K562 (cell line): Measurements from ENCODE around the gene GPR108. TPM values are rescaled to one million over a fixed set of nuclear protein-coding genes. Genes with fewer than 3 reads are reported as not detected.
A peak's percentile ranks its signal among the peaks of the same experiment; 100 is the strongest.

Source experiments
- EP400 ChIP-seq: fragments of 450-650 bp; IDR thresholded peaks from 2 replicates; pipeline ENCODE4 v1.6.1; 2017; ENCODE audit warnings: antibody characterized with exemption, mild to moderate bottlenecking, moderate library complexity
- NFIC ChIP-seq: fragments of 450-650 bp; IDR thresholded peaks from 2 replicates; pipeline ENCODE4 v1.6.1; 2017; ENCODE audit warnings: mild to moderate bottlenecking, inconsistent platforms
- SOX6 ChIP-seq: fragments of 450-650 bp; IDR thresholded peaks from 2 replicates; pipeline ENCODE4 v1.6.1; 2014; ENCODE audit warnings: mild to moderate bottlenecking
- ZNF699 ChIP-seq: fragments of 250-450 bp; sonication (Bioruptor Pico); IDR thresholded peaks from 2 replicates; pipeline ENCODE4 v1.8.0; 2021; ENCODE audit warnings: mild to moderate bottlenecking, moderate library complexity; ENCODE audit not compliant: insufficient replicate concordance
- ZNF75A ChIP-seq: fragments of 450-650 bp; formaldehyde crosslinking; IDR thresholded peaks from 2 replicates; pipeline ENCODE4 v1.4.0; 2020; ENCODE audit warnings: mild to moderate bottlenecking
- polyA plus RNA-seq, 8 experiments: library from polyadenylated mRNA; depleted of rRNA in 4 of 8; stranded (reverse) in 5 of 8; unstranded in 3 of 8; fragments of >200 nt; fragmentation: Nextera tagmentation in 2 of 8; fragmentation: Illumina TruSeq in 1 of 8; extraction: Ambion mirVana in 2 of 8; extraction: Trizol in 1 of 8; gene quantifications; 2 replicates each; pipeline versions ENCODE4 v1.2.1 to v1.2.3, GENCODE V29; 2011 to 2014; ENCODE audit warnings: inconsistent platforms in 1 of 8, missing spikeins in 1 of 8
- total RNA-seq, 7 experiments: library from RNA; depleted of rRNA in 6 of 7; stranded (reverse); fragments of >200 nt in 6 of 7; fragmentation: Illumina TruSeq in 2 of 7; extraction: Trizol in 2 of 7; gene quantifications; 2 replicates each; pipeline versions ENCODE4 v1.2.1 to v1.2.3, GENCODE V29; 2011 to 2021; ENCODE audit warnings: low replicate concordance in 1 of 7
- TF ChIP-seq, protein P1 (sequence below): fragments of 450-650 bp; formaldehyde crosslinking; IDR thresholded peaks from 2 replicates; pipeline ENCODE4 v1.4.0; 2020; ENCODE audit warnings: mild to moderate bottlenecking, mixed read lengths
- TF ChIP-seq, protein P2 (sequence below): fragments of 250-450 bp; sonication (Bioruptor Pico); IDR thresholded peaks from 2 replicates; pipeline ENCODE4 v1.5.0; 2021
- TF ChIP-seq, protein P3 (sequence below): fragments of 450-650 bp; formaldehyde crosslinking; IDR thresholded peaks from 2 replicates; pipeline ENCODE4 v1.4.0; 2020; ENCODE audit warnings: mild to moderate bottlenecking, moderate library complexity

The GPR108 gene
- total and polyA plus RNA-seq, 9 of the 15 experiments (the other 6 are each of a cell fraction or from before 2014, with no cell fraction given): 2.4 to 33.2 (median 24.4) TPM

DNA sequence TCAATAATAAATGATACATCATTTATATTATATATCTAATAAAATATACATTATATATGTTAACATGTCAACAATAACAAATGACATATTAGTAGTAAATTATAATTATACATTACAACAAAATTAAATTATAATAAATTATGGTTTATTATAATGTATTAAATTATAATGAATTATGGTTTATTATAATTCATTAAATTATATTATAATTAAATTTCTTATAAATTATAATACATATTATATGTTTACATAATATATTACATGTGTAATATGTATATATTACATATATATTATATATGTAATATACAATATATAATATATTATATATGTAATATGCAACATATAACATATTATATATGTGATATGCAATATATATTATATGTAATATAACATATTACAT lies 37.4 kb downstream of the GPR108 start (continued):
- TF ChIP-seq, protein P1, sequence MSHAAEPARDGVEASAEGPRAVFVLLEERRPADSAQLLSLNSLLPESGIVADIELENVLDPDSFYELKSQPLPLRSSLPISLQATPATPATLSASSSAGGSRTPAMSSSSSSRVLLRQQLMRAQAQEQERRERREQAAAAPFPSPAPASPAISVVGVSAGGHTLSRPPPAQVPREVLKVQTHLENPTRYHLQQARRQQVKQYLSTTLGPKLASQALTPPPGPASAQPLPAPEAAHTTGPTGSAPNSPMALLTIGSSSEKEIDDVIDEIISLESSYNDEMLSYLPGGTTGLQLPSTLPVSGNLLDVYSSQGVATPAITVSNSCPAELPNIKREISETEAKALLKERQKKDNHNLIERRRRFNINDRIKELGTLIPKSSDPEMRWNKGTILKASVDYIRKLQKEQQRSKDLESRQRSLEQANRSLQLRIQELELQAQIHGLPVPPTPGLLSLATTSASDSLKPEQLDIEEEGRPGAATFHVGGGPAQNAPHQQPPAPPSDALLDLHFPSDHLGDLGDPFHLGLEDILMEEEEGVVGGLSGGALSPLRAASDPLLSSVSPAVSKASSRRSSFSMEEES (CRISPR knock-in tag): no peak
- TF ChIP-seq ZNF699 (CRISPR knock-in tag): no peak
- TF ChIP-seq NFIC: no peak
- TF ChIP-seq EP400: peak; percentile 19; the same call in 1 of the 2 replicates
- TF ChIP-seq, protein P2, sequence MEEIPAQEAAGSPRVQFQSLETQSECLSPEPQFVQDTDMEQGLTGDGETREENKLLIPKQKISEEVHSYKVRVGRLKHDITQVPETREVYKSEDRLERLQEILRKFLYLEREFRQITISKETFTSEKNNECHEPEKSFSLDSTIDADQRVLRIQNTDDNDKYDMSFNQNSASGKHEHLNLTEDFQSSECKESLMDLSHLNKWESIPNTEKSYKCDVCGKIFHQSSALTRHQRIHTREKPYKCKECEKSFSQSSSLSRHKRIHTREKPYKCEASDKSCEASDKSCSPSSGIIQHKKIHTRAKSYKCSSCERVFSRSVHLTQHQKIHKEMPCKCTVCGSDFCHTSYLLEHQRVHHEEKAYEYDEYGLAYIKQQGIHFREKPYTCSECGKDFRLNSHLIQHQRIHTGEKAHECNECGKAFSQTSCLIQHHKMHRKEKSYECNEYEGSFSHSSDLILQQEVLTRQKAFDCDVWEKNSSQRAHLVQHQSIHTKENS (CRISPR knock-in tag): no peak
- TF ChIP-seq ZNF75A (CRISPR knock-in tag): no peak
- TF ChIP-seq SOX6: no peak
- TF ChIP-seq, protein P3, sequence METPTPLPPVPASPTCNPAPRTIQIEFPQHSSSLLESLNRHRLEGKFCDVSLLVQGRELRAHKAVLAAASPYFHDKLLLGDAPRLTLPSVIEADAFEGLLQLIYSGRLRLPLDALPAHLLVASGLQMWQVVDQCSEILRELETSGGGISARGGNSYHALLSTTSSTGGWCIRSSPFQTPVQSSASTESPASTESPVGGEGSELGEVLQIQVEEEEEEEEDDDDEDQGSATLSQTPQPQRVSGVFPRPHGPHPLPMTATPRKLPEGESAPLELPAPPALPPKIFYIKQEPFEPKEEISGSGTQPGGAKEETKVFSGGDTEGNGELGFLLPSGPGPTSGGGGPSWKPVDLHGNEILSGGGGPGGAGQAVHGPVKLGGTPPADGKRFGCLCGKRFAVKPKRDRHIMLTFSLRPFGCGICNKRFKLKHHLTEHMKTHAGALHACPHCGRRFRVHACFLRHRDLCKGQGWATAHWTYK (CRISPR knock-in tag): no peak
